22Rv1 (cell line): ENCODE results near the gene DGKI.

Experiments used
- H3K27ac ChIP-seq: fragments of 450-650 bp; 2 replicates; pipeline ENCODE4 v1.5.1; 2017
- CTCF ChIP-seq: fragments of 450-650 bp; IDR thresholded peaks from 2 replicates; pipeline ENCODE4 v1.5.1; 2017; ENCODE audit warnings: mild to moderate bottlenecking
- ZFX ChIP-seq: fragments of 450-650 bp; IDR thresholded peaks from 2 replicates; pipeline ENCODE4 v1.6.1; 2017; ENCODE audit warnings: antibody characterized with exemption, borderline replicate concordance

DGKI gene

GRCh38 chr7:137787301-137787976 lies 59.3 kb downstream of the DGKI start:
- no peak for TF ChIP-seq ZFX
- no peak for TF ChIP-seq CTCF
- H3K27ac ChIP-seq, result no peak overlapping the region

GRCh38 chr7:137778511-137778910 lies 68.3 kb downstream of the DGKI start:
- H3K27ac ChIP-seq, result no peak overlapping the region
- TF ChIP-seq CTCF, result no peak
- no peak for TF ChIP-seq ZFX

GRCh38 chr7:137774793-137775201 lies 72.0 kb downstream of the DGKI start:
- TF ChIP-seq CTCF (no peak), ZFX (no peak)
- H3K27ac ChIP-seq, result no peak overlapping the region

GRCh38 chr7:137772748-137773147 lies 74.0 kb downstream of the DGKI start:
- no peak overlapping the region for H3K27ac ChIP-seq
- TF ChIP-seq CTCF, result no peak
- no peak for TF ChIP-seq ZFX

GRCh38 chr7:137772316-137772715 lies 74.5 kb downstream of the DGKI start:
- H3K27ac ChIP-seq, result no peak overlapping the region
- TF ChIP-seq ZFX (no peak), CTCF (no peak)

GRCh38 chr7:137771679-137772078 lies 75.1 kb downstream of the DGKI start:
- TF ChIP-seq CTCF (no peak), ZFX (no peak)
- H3K27ac ChIP-seq, result no peak overlapping the region

- no peak for TF ChIP-seq CTCF
- TF ChIP-seq ZFX, result no peak
- no peak overlapping the region for H3K27ac ChIP-seq
Measured at GRCh38 chr7:137771273-137771672, 75.5 kb downstream of the DGKI start.
